Measurements from ENCODE around the gene NECTIN2. TPM values are rescaled to one million over a fixed set of nuclear protein-coding genes. Genes with fewer than 3 reads are reported as not detected.
A peak's percentile ranks its signal among the peaks of the same experiment; 100 is the strongest.

The NECTIN2 gene
- total RNA-seq, 2 experiments from 2014 or later = 0.36 to 0.65 TPM

GRCh38 chr19:44808463-44809371, 37.4 kb upstream of the NECTIN2 start, which contains the start of gene BCAM:
Gene BCAM, plus strand, starts transcription at chr19:44809103. Its CDS starts 22 bp downstream, at chr19:44809125.
- ChIA-PET POLR2A (interaction anchor here (0.7 kb wide), 1 partner anchor 136 kb away, joined by 3 read pairs; no protein-coding TSS in a partner anchor), CTCF (interaction anchor here (1.2 kb wide), 1 partner anchor 38 kb away, joined by 3 read pairs; no protein-coding TSS in a partner anchor)
- peak; percentile 13 for DNase-seq
- no peaks in the 10 kb centered on the region for H3K9me3 Mint-ChIP-seq
- TF ChIP-seq CTCF (IDR thresholded peaks at IDR 0.05) = no peak
- intact Hi-C loops (cut with micrococcal nuclease) = no loop called here
- no peak within 1 kb of the TSS for H3K27ac Mint-ChIP-seq
- no peak within 1 kb of the TSS for H3K4me3 Mint-ChIP-seq
- peaks cover 23% of the 10 kb centered on the region for H3K27me3 Mint-ChIP-seq
- no peak for ATAC-seq
- H3K4me1 Mint-ChIP-seq (ENCODE audit: low read depth) = no peaks in the 10 kb centered on the region
- no peaks in the 10 kb centered on the region for H3K36me3 Mint-ChIP-seq (ENCODE audit: low read depth)

- Mint-ChIP-seq H3K36me3 (ENCODE audit: low read depth) (no peaks in the 10 kb centered on the region), H3K4me1 (ENCODE audit: low read depth) (no peaks in the 10 kb centered on the region), H3K27ac (no peak overlapping the region), H3K4me3 (no peak overlapping the region), H3K9me3 (no peaks in the 10 kb centered on the region), H3K27me3 (peaks cover 24% of the 10 kb centered on the region)
- ChIA-PET POLR2A (interaction anchor here (0.7 kb wide), 1 partner anchor 135 kb away, joined by 3 read pairs; no protein-coding TSS in a partner anchor), CTCF (no interaction called here)
- intact Hi-C loops (cut with micrococcal nuclease) = no loop called here
- DNase-seq (no peak), ATAC-seq (no peak)
- TF ChIP-seq CTCF (IDR thresholded peaks at IDR 0.05) = no peak
Measured at GRCh38 chr19:44809577-44810233, 36.4 kb upstream of the NECTIN2 start.

DNA sequence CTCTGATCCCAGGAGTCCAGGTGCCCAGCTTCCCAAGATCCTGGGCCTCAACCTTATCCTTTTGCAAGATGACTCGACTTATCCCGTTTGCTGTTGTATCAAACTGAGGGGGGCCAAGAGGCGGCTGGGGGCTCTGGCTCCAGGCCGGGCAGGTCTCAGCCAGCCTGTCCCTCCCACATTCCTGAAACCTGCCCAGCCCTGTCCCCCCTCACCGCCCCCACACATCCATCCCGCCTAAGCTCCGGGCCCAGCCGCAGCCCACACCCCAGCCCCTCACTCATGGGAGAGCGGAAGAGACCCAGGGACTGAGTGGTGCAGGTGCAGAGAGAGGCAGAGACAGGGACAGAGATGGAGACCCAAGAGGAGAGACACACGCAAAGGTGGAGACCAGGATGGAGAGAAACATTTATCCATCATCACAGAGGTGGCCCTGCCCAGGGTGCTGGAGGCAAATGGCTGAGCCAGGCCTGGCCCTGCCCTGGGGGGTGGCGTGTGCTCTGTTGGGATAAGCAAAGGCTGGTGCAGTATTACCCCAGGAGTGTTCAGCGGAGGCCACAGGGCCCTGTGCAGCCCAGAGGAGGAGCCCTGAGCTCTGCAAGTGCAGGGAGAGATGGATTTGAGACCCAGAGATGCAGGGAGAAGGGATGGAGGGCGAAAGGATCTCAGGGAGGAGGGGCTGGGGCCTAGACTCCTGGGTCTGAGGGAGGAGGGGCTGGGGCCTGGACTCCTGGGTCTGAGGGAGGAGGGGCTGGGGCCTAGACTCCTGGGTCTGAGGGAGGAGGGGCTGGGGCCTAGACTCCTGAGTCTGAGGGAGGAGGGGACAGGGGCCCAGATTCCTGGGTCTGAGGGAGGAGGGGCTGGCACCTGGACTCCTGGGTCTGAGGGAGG, 35.6 kb upstream of the NECTIN2 start:
- POLR2A ChIA-PET = no interaction called here
- intact Hi-C loops (cut with micrococcal nuclease) = no loop called here
- Mint-ChIP-seq H3K4me1 (ENCODE audit: low read depth) (no peaks in the 10 kb centered on the region), H3K36me3 (ENCODE audit: low read depth) (no peaks in the 10 kb centered on the region), H3K9me3 (no peaks in the 10 kb centered on the region), H3K27ac (no peak overlapping the region), H3K4me3 (no peak overlapping the region), H3K27me3 (peaks cover 24% of the 10 kb centered on the region)
- CTCF ChIA-PET = no interaction called here
- DNase-seq (no peak), ATAC-seq (no peak)
- no peak for TF ChIP-seq CTCF (IDR thresholded peaks at IDR 0.05)

DNA sequence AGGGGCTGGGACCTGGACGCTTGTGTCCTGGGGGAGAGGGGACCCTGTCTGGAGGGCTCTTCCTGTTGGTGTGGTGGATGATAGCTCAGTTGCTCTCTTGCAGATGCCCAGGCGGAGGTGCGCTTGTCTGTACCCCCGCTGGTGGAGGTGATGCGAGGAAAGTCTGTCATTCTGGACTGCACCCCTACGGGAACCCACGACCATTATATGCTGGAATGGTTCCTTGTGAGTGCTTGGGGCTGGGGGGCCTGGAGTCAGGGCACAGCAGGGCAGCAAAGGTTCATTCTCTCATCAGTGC, 35.0 kb upstream of the NECTIN2 start:
- ATAC-seq (no peak), DNase-seq (no peak)
- ChIA-PET CTCF (no interaction called here), POLR2A (no interaction called here)
- Mint-ChIP-seq H3K4me1 (ENCODE audit: low read depth) (no peaks in the 10 kb centered on the region), H3K27ac (no peak overlapping the region), H3K9me3 (no peaks in the 10 kb centered on the region), H3K27me3 (peaks cover 24% of the 10 kb centered on the region), H3K4me3 (no peak overlapping the region), H3K36me3 (ENCODE audit: low read depth) (no peaks in the 10 kb centered on the region)
- TF ChIP-seq CTCF (IDR thresholded peaks at IDR 0.05) = no peak
- intact Hi-C loops (cut with micrococcal nuclease) = no loop called here
